OCI-LY7 (cell line): ENCODE measurements around the gene PRADC1. TPM values are rescaled to one million over a fixed set of nuclear protein-coding genes. Genes with fewer than 3 reads are reported as not detected.

ENCODE experiments used
- BruUV-seq: library from RNA; stranded (reverse); fragments of 400-500 nt; replicated peaks from 2 replicates; lab custom pipeline; 2021; lab: Mats Ljungman, UMichigan
- CTCF ChIA-PET: fragments of 300-600 bp; sonication (Branson Sonifier 250); formaldehyde crosslinking; loops from one replicate; lab custom pipeline; 2022; ENCODE audit warnings: antibody characterized with exemption; ENCODE audit not compliant: unreplicated experiment; lab: Charles Lee
- POLR2A ChIA-PET: fragments of 300-600 bp; sonication (Branson Sonifier 250); formaldehyde crosslinking; loops from one replicate; lab custom pipeline; 2022; ENCODE audit warnings: antibody characterized with exemption; lab: Charles Lee
- DNase-seq: peaks from one replicate; pipeline ENCODE4 v3.0.0-alpha.2; 2015; ENCODE audit warnings: low spot score
- H2AFZ ChIP-seq: fragments of 200-600 bp; sonication (generic), shearing (Covaris generic); 2 replicates; pipeline ENCODE4 v1.6.1; 2014; ENCODE audit warnings: mild to moderate bottlenecking, antibody characterized with exemption, low read length, moderate library complexity
- H3K27ac ChIP-seq: fragments of 200-600 bp; sonication (generic); 2 replicates; pipeline ENCODE4 v1.5.1; 2014; ENCODE audit warnings: mixed run types, low read depth, mild to moderate bottlenecking, moderate library complexity, low read length, inconsistent platforms; ENCODE audit not compliant: poor library complexity, severe bottlenecking
- H3K36me3 ChIP-seq: fragments of 200-600 bp; sonication (generic); 2 replicates; pipeline ENCODE4 v1.6.1; 2014; ENCODE audit warnings: mild to moderate bottlenecking, antibody characterized with exemption, low read length, moderate library complexity, mixed read lengths; ENCODE audit not compliant: insufficient read depth
- H3K4me1 ChIP-seq: fragments of 200-600 bp; sonication (generic); 2 replicates; pipeline ENCODE4 v1.5.1; 2014; ENCODE audit warnings: mild to moderate bottlenecking, low read length; ENCODE audit not compliant: insufficient read depth, poor library complexity, severe bottlenecking
- H3K4me2 ChIP-seq: fragments of 200-600 bp; sonication (generic); 2 replicates; pipeline ENCODE4 v1.6.1; 2014; ENCODE audit warnings: mild to moderate bottlenecking, low read length
- H3K4me3 ChIP-seq: fragments of 200-600 bp; sonication (generic); 2 replicates; pipeline ENCODE4 v1.5.1; 2014; ENCODE audit warnings: mild to moderate bottlenecking, low read depth, low read length; ENCODE audit not compliant: poor library complexity, severe bottlenecking
- H3K79me2 ChIP-seq: fragments of 200-600 bp; sonication (generic); 2 replicates; pipeline ENCODE4 v1.6.1; 2016; ENCODE audit warnings: low read depth, mild to moderate bottlenecking, low read length, moderate library complexity, mixed read lengths; ENCODE audit not compliant: insufficient read depth
- H3K9me2 ChIP-seq: fragments of 200-600 bp; sonication (generic); 2 replicates; pipeline ENCODE4 v1.6.1; 2016; ENCODE audit warnings: mild to moderate bottlenecking, low read length, mixed read lengths; ENCODE audit not compliant: insufficient read depth
- H3K9me3 ChIP-seq: fragments of 200-600 bp; sonication (generic); 2 replicates; pipeline ENCODE4 v1.6.1; 2014; ENCODE audit warnings: mild to moderate bottlenecking, mixed run types, low read length, mixed read lengths
- H4K20me1 ChIP-seq: fragments of 200-600 bp; sonication (generic); 2 replicates; pipeline ENCODE4 v1.6.1; 2014; ENCODE audit warnings: mild to moderate bottlenecking, antibody characterized with exemption, low read length, moderate library complexity, mixed read lengths; ENCODE audit not compliant: insufficient read depth
- CTCF ChIP-seq: fragments of 200-600 bp; sonication (generic); conservative IDR thresholded peaks from 2 replicates; pipeline ENCODE4 v1.5.1; 2014; ENCODE audit warnings: mild to moderate bottlenecking, antibody characterized with exemption, low read length, moderate library complexity, mixed read lengths
- EZH2phosphoT487 ChIP-seq: fragments of 200-600 bp; sonication (generic); IDR thresholded peaks from 2 replicates; pipeline ENCODE4 v1.6.1; 2018; ENCODE audit warnings: low read depth, borderline replicate concordance, mild to moderate bottlenecking, mixed run types, antibody characterized with exemption, low read length, moderate library complexity, mixed read lengths
- intact Hi-C: fragments of 100-400 bp; cut with micrococcal nuclease; formaldehyde crosslinking; loops from one replicate; pipeline ENCODE4 v1.10.0; 2022; ENCODE audit not compliant: unreplicated experiment
- total RNA-seq, 2 experiments: library from RNA; depleted of rRNA in 1 of 2; stranded (reverse); fragments of >200 nt in 1 of 2; shearing (Covaris generic) in 1 of 2; gene quantifications; 2 replicates each; pipeline ENCODE4 v1.2.3, GENCODE V29; 2014 to 2022

Gene PRADC1
- total RNA-seq, 2 experiments from 2014 or later, result 23.0 to 25.9 TPM

- ChIA-PET POLR2A (interaction anchor here (0.6 kb wide), 1 partner anchor 116 kb away, joined by 3 read pairs; no protein-coding TSS in a partner anchor), CTCF (no interaction called here)
- Histone ChIP-seq H3K79me2 (no peaks in the 10 kb centered on the region), H3K4me2 (no peak overlapping the region), H2AFZ (no peak overlapping the region), H3K4me1 (no peaks in the 10 kb centered on the region), H4K20me1 (no peaks in the 10 kb centered on the region; the same call in 1 of the 2 replicates), H3K9me3 (no peaks in the 10 kb centered on the region), H3K36me3 (peaks cover 91% of the 10 kb centered on the region), H3K9me2 (no peaks in the 10 kb centered on the region), H3K4me3 (no peak overlapping the region), H3K27ac (no peak overlapping the region)
- intact Hi-C loops, result no loop called here
- no TSS peak for BruUV-seq
- TF ChIP-seq EZH2phosphoT487, result no peak
- DNase-seq, result no peak
Observed at GRCh38 chr2:73255007-73255644, 22.1 kb upstream of the PRADC1 start.

GRCh38 chr2:73254343-73255006 lies 21.4 kb upstream of the PRADC1 start:
- BruUV-seq, result no TSS peak
- Histone ChIP-seq H3K4me2 (no peak overlapping the region), H3K9me3 (no peaks in the 10 kb centered on the region), H4K20me1 (no peaks in the 10 kb centered on the region; the same call in 1 of the 2 replicates), H3K4me3 (no peak overlapping the region), H3K9me2 (no peaks in the 10 kb centered on the region), H3K79me2 (no peaks in the 10 kb centered on the region), H2AFZ (no peak overlapping the region), H3K4me1 (no peaks in the 10 kb centered on the region), H3K36me3 (peaks cover 91% of the 10 kb centered on the region), H3K27ac (no peak overlapping the region)
- no peak for TF ChIP-seq CTCF
- TF ChIP-seq EZH2phosphoT487, result no peak
- CTCF ChIA-PET, result no interaction called here
- intact Hi-C loops, result no loop called here
- POLR2A ChIA-PET, result interaction anchor here (0.6 to 1.8 kb wide), 2 partner anchors 16 to 116 kb away, joined by 3 to 11 read pairs; no protein-coding TSS in a partner anchor
- no peak for DNase-seq

DNA sequence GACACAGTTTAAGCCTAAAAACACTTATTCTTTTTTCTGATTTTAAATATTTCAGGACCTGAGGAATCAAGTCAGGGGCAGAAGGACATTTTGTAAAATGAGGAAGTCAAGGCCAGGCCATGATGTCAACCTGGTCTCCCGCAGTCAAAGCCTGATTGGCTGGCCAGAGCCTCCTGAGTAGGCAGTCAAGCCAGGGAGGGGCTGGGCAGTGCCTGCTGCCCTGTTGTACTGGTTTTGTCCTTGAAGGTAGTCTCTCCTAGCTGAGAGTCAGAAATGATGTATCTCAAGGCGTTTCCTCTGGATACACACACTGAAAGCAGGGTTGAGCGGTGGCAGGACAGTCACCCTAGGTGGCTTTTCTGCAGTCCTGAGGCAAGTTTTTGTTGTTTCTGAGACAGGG lies 20.9 kb upstream of the PRADC1 start:
- no peak overlapping the region for H3K4me3 ChIP-seq
- no peak overlapping the region for H2AFZ ChIP-seq
- no peaks in the 10 kb centered on the region for H3K4me1 ChIP-seq
- DNase-seq, result no peak
- no peak for TF ChIP-seq EZH2phosphoT487
- no peak for TF ChIP-seq CTCF
- H3K36me3 ChIP-seq, result peaks cover 91% of the 10 kb centered on the region
- POLR2A ChIA-PET, result interaction anchor here (0.6 to 1.8 kb wide), 2 partner anchors 16 to 1198 kb away, joined by 4 to 11 read pairs; no protein-coding TSS in a partner anchor
- intact Hi-C loops, result no loop called here
- no peaks in the 10 kb centered on the region for H3K79me2 ChIP-seq
- no peak overlapping the region for H3K4me2 ChIP-seq
- H4K20me1 ChIP-seq, result no peaks in the 10 kb centered on the region; the same call in 1 of the 2 replicates
- CTCF ChIA-PET, result no interaction called here
- no peaks in the 10 kb centered on the region for H3K9me2 ChIP-seq
- H3K9me3 ChIP-seq, result no peaks in the 10 kb centered on the region
- no TSS peak for BruUV-seq
- no peak overlapping the region for H3K27ac ChIP-seq
